SK-N-SH (cell line): ENCODE measurements around the gene MCRIP2. TPM values are rescaled to one million over a fixed set of nuclear protein-coding genes. Genes with fewer than 3 reads are reported as not detected.
"Not testable (repeated sequence)": the region's sequence is repeated elsewhere in the genome, so short reads cannot be mapped to it uniquely, and the experiment has no call there.

Experiments
- CTCF ChIA-PET: fragments of 300-600, 350-600 bp; formaldehyde crosslinking; extraction: SDS; loops from one replicate; lab custom pipeline; 2021; lab: Yijun Ruan, JAX
- POLR2A ChIA-PET: fragments of 350-600 bp; sonication (Branson Sonifier 250); formaldehyde crosslinking; extraction: SDS; loops from one replicate; lab custom pipeline; 2020; ENCODE audit warnings: antibody characterized with exemption, inconsistent platforms; lab: Yijun Ruan, JAX
- DNase-seq: peaks from one replicate; pipeline ENCODE4 v3.0.0; 2012
- H2AFZ ChIP-seq: fragments of 200-600 bp; sonication (generic); 2 replicates; pipeline ENCODE4 v1.8.1; 2016; ENCODE audit warnings: antibody characterized with exemption, mild to moderate bottlenecking, low read depth
- H3F3A ChIP-seq: fragments of 200-600 bp; sonication (generic); replicated peaks from 2 replicates; pipeline ENCODE3; 2016; ENCODE audit warnings: antibody characterized with exemption, mild to moderate bottlenecking; ENCODE audit not compliant: insufficient read depth
- H3K27ac ChIP-seq, 2 experiments: fragments of 200-500 bp in 1 of 2; fragments of 200-600 bp in 1 of 2; sonication (Bioruptor generic) in 1 of 2; sonication (generic), shearing (Covaris generic) in 1 of 2; 2 replicates each; pipeline versions ENCODE4 v1.5.1 to v1.6.1; 2014 to 2016; ENCODE audit warnings: low read depth in 2 of 2, inconsistent platforms in 1 of 2, low read length in 1 of 2, mild to moderate bottlenecking in 1 of 2, mixed read lengths in 1 of 2
- H3K27me3 ChIP-seq: fragments of 200-600 bp; sonication (generic), shearing (Covaris generic); 2 replicates; pipeline ENCODE4 v1.6.1; 2016; ENCODE audit warnings: mixed run types; ENCODE audit not compliant: insufficient read depth
- H3K36me3 ChIP-seq, 2 experiments: fragments of 200-500 bp in 1 of 2; fragments of 200-600 bp in 1 of 2; sonication (Bioruptor generic) in 1 of 2; sonication (generic) in 1 of 2; replicated peaks in 1 of 2; 2 replicates each; pipeline versions ENCODE3 to v1.5.1; 2014 to 2016; ENCODE audit warnings: low read length in 1 of 2, mild to moderate bottlenecking in 1 of 2; ENCODE audit not compliant: insufficient read depth in 2 of 2, control insufficient read depth in 1 of 2
- H3K4me1 ChIP-seq, 2 experiments: fragments of 200-500 bp in 1 of 2; fragments of 200-600 bp in 1 of 2; sonication (Bioruptor generic) in 1 of 2; sonication (generic), shearing (Covaris generic) in 1 of 2; 2 replicates each; pipeline versions ENCODE4 v1.5.1 to v1.6.1; 2014 to 2016; ENCODE audit warnings: low read depth in 1 of 2, low read length in 1 of 2, mixed run types in 1 of 2; ENCODE audit not compliant: insufficient read depth in 2 of 2, control insufficient read depth in 1 of 2
- H3K4me2 ChIP-seq: fragments of 200-600 bp; sonication (generic), shearing (Covaris generic); 2 replicates; pipeline ENCODE4 v1.6.1; 2017; ENCODE audit warnings: mixed run types
- H3K4me3 ChIP-seq, 2 experiments: fragments of 200-500 bp in 1 of 2; fragments of 200-600 bp in 1 of 2; sonication (Bioruptor generic) in 1 of 2; sonication (generic), shearing (Covaris generic) in 1 of 2; 2 replicates each; pipeline versions ENCODE4 v1.5.1 to v1.8.1; 2014 to 2016; ENCODE audit warnings: low read depth in 2 of 2, inconsistent platforms in 1 of 2, low read length in 1 of 2, mild to moderate bottlenecking in 1 of 2, mixed read lengths in 1 of 2, moderate library complexity in 1 of 2
- H3K79me2 ChIP-seq: fragments of 200-600 bp; sonication (generic); 2 replicates; pipeline ENCODE4 v1.8.1; 2017; ENCODE audit warnings: mild to moderate bottlenecking; ENCODE audit not compliant: insufficient read depth
- H3K9ac ChIP-seq: fragments of 200-600 bp; sonication (generic); 2 replicates; pipeline ENCODE4 v1.6.1; 2017; ENCODE audit warnings: mixed run types
- H3K9me2 ChIP-seq: fragments of 200-600 bp; sonication (generic); 2 replicates; pipeline ENCODE4 v1.6.1; 2017; ENCODE audit warnings: mixed run types
- H3K9me3 ChIP-seq: fragments of 200-600 bp; sonication (generic); 2 replicates; pipeline ENCODE4 v1.6.1; 2017; ENCODE audit warnings: mixed run types, mild to moderate bottlenecking, moderate library complexity
- H4K20me1 ChIP-seq: fragments of 200-600 bp; sonication (generic); 2 replicates; pipeline ENCODE4 v1.6.1; 2017; ENCODE audit warnings: mild to moderate bottlenecking, mixed run types; ENCODE audit not compliant: insufficient read depth
- CHD2 ChIP-seq: fragments of 150-350 bp; IDR thresholded peaks from 2 replicates; pipeline ENCODE4 v1.6.1; 2018; ENCODE audit warnings: low read length; ENCODE audit not compliant: partially characterized antibody
- ELF1 ChIP-seq: IDR thresholded peaks from 2 replicates; pipeline ENCODE4 v1.4.0; 2012
- EZH2phosphoT487 ChIP-seq: fragments of 200-600 bp; sonication (generic); IDR thresholded peaks from 2 replicates; pipeline ENCODE4 v1.6.1; 2017; ENCODE audit warnings: low read depth, mixed run types, mild to moderate bottlenecking, antibody characterized with exemption, moderate library complexity, borderline replicate concordance
- FOSL2 ChIP-seq: IDR thresholded peaks from 2 replicates; pipeline ENCODE4 v1.4.0; 2012; ENCODE audit warnings: low read depth, mild to moderate bottlenecking, moderate library complexity, borderline replicate concordance
- GABPA ChIP-seq: IDR thresholded peaks from 2 replicates; pipeline ENCODE4 v1.4.0; 2012; ENCODE audit warnings: low read depth, mild to moderate bottlenecking
- GATA2 ChIP-seq: sonication (generic); formaldehyde crosslinking; IDR thresholded peaks from 2 replicates; pipeline ENCODE4 v1.5.0; 2020; ENCODE audit warnings: mild to moderate bottlenecking, missing genetic modification reagents
- MAX ChIP-seq: IDR thresholded peaks from 2 replicates; pipeline ENCODE4 v1.4.0; 2012; ENCODE audit warnings: low read depth
- MXI1 ChIP-seq: IDR thresholded peaks from 2 replicates; pipeline ENCODE4 v1.6.1; 2012; ENCODE audit warnings: mild to moderate bottlenecking, low read depth, low read length, improper control_type of control experiment
- NFIC ChIP-seq: IDR thresholded peaks from 2 replicates; pipeline ENCODE4 v1.4.0; 2012; ENCODE audit warnings: borderline replicate concordance
- POLR2AphosphoS5 ChIP-seq: IDR thresholded peaks from 2 replicates; pipeline ENCODE4 v1.6.1; 2012; ENCODE audit warnings: low read depth, low read length
- RCOR1 ChIP-seq: fragments of 150-350 bp; IDR thresholded peaks from 2 replicates; pipeline ENCODE4 v1.6.1; 2017; ENCODE audit warnings: antibody characterized with exemption, low read length
- RFX5 ChIP-seq: IDR thresholded peaks from 2 replicates; pipeline ENCODE4 v1.6.1; 2012; ENCODE audit warnings: mild to moderate bottlenecking, improper control_type of control experiment, low read length
- RXRA ChIP-seq: IDR thresholded peaks from 2 replicates; pipeline ENCODE4 v1.4.0; 2012; ENCODE audit warnings: low read depth, mild to moderate bottlenecking, borderline replicate concordance
- SMC3 ChIP-seq: IDR thresholded peaks from 2 replicates; pipeline ENCODE4 v1.6.1; 2012; ENCODE audit warnings: low read depth, low read length, improper control_type of control experiment
- YY1 ChIP-seq: IDR thresholded peaks from 2 replicates; pipeline ENCODE4 v1.4.0; 2012; ENCODE audit warnings: low read depth, mild to moderate bottlenecking
- WGBS: methylation state at CpG from one replicate; pipeline ENCODE4 v1.1.6; 2017; ENCODE audit warnings: low lambda C conversion rate; 5-methylcytosine and 5-hydroxymethylcytosine counted together
- polyA plus RNA-seq, 3 experiments: library from polyadenylated mRNA; depleted of rRNA; stranded (reverse); fragments of >200 nt; gene quantifications; 2 replicates each; pipeline ENCODE4 v1.2.3, GENCODE V29; 2012

Gene MCRIP2
- polyA plus RNA-seq, 1 of the 3 experiments (the other 2 are of a cell fraction), result 36.9 TPM

- POLR2A ChIA-PET, result interaction anchor here (1.5 to 1.7 kb wide), 2 partner anchors 8 to 10 kb away, joined by 10 to 12 read pairs; partner anchors contain the start of gene STUB1
- Histone ChIP-seq H3K4me1 (peaks cover 9 to 30% of the 10 kb centered on the region in 2 experiments; a peak in 2 of 4 replicates), H3K36me3 (peaks cover 0 to 16% of the 10 kb centered on the region in 2 experiments), H3K27ac (peak overlapping the region; percentile 62 to 82; a peak in 2 of 4 replicates), H3K4me3 (peak overlapping the region; percentile 93 to 98), H3K9me2 (no peaks in the 10 kb centered on the region), H4K20me1 (no peaks in the 10 kb centered on the region), H3K79me2 (peaks cover 11% of the 10 kb centered on the region; the same call in 1 of the 2 replicates), H3K9me3 (no peaks in the 10 kb centered on the region), H3F3A (peaks cover 20% of the 10 kb centered on the region)
- CTCF ChIA-PET, result interaction anchor here (0.6 to 5.9 kb wide), 14 partner anchors 8 to 529 kb away, joined by 3 to 38 read pairs (median 4); partner anchors contain the start of genes CCDC78, HAGHL, METRN and METTL26
- WGBS, result 69% methylated on average over 9 of the region's 26 CpGs
- no peak for DNase-seq
- no peak for TF ChIP-seq RFX5
- no peak for TF ChIP-seq FOSL2
- no peak for TF ChIP-seq EZH2phosphoT487
- TF ChIP-seq RCOR1, result no peak
- no peak for TF ChIP-seq MXI1
- TF ChIP-seq YY1, result no peak
- no peak for TF ChIP-seq MAX
- no peak for TF ChIP-seq POLR2AphosphoS5
- TF ChIP-seq GATA2 (CRISPR knock-in tag), result no peak
- no peak for TF ChIP-seq CHD2
- TF ChIP-seq RXRA, result no peak
- TF ChIP-seq NFIC, result no peak
- TF ChIP-seq ELF1, result no peak
- TF ChIP-seq GABPA, result no peak
- TF ChIP-seq SMC3, result no peak
- TF ChIP-seq, all 33 proteins: peak for 0
- H2AFZ ChIP-seq, result no peak overlapping the region
- peak overlapping the region; percentile 100 for H3K4me2 ChIP-seq
- H3K27me3 ChIP-seq, result no peaks in the 10 kb centered on the region
- peak overlapping the region; percentile 82 for H3K9ac ChIP-seq
Observed at GRCh38 chr16:689175-689897, 47.7 kb downstream of the MCRIP2 start.

- Histone ChIP-seq H3K4me1 (peaks cover 9 to 13% of the 10 kb centered on the region in 2 experiments; a peak in 2 of 4 replicates), H3K36me3 (peaks cover 0 to 13% of the 10 kb centered on the region in 2 experiments), H3F3A (peaks cover 20% of the 10 kb centered on the region)
- H3K4me2 ChIP-seq, H3K27ac ChIP-seq, H4K20me1 ChIP-seq, H2AFZ ChIP-seq, H3K79me2 ChIP-seq, H3K9me3 ChIP-seq, DNase-seq, H3K9me2 ChIP-seq, CTCF ChIA-PET, POLR2A ChIA-PET, H3K27me3 ChIP-seq, H3K9ac ChIP-seq, H3K4me3 ChIP-seq: not testable (repeated sequence)
- WGBS, result 83% methylated on average over 16 of the region's 16 CpGs
Observed at GRCh38 chr16:691242-691641, 49.6 kb downstream of the MCRIP2 start.
